ENCODE measurements around the gene PTPDC1. TPM values are rescaled to one million over a fixed set of nuclear protein-coding genes. Genes with fewer than 3 reads are reported as not detected.

Gene PTPDC1
- total RNA-seq, 1 donor from 2014 or later: 5.4 TPM

DNA sequence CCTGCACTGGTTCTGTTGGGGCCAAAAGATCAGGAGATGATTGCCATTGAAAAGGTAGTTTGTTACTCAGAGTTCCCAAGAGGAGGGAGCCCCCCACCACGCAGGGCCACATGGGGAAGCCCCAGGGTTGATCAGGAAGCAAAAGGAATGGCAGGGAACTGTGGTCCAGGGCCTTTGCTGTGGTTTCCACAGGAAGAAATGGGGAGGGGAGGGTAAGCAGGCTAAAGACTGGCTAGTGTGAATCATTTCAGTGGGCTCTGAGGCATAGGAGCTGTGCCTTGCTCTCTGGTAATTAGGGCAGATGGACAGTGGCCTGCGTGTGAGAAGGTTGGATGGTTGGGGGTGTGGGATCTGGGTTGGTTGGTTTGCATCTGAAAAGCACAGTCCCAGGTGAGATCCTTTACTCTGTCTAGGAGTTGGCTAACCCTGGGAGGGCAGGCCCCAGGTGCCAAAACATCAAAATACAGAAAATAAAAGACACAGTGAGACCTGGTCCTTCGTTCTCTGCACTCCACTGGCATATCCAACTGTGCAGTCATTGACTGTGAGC is 66.1 kb downstream of the PTPDC1 start:
- H3K9me3 ChIP-seq (ENCODE audit: insufficient read depth, low read depth, low read length): no peaks in the 10 kb centered on the region
- Mint-ChIP-seq H3K27ac (ENCODE audit: unreplicated experiment) (peak overlapping the region; percentile 28), H3K9me3 (ENCODE audit: unreplicated experiment) (peaks cover 2% of the 10 kb centered on the region), H3K4me3 (ENCODE audit: unreplicated experiment) (no peak overlapping the region), H3K36me3 (ENCODE audit: low read depth, unreplicated experiment) (peaks cover 2% of the 10 kb centered on the region), H3K4me1 (ENCODE audit: low read depth, unreplicated experiment) (peaks cover 27% of the 10 kb centered on the region), H3K27me3 (ENCODE audit: low read depth, unreplicated experiment) (no peaks in the 10 kb centered on the region)
- H3K4me3 ChIP-seq (ENCODE audit: insufficient read depth, low read depth, low read length): no peak overlapping the region
- H3K27me3 ChIP-seq (ENCODE audit: insufficient read depth, low read length): no peaks in the 10 kb centered on the region
- FAIRE-seq (no peak), DNase-seq (ENCODE audit: low read depth) (no peak)
- no peaks in the 10 kb centered on the region for H4K20me1 ChIP-seq (ENCODE audit: insufficient read depth, low read length)
- peak overlapping the region; percentile 30 for H2AFZ ChIP-seq (ENCODE audit: low read depth, low read length)
- no peak overlapping the region for H3K27ac ChIP-seq (ENCODE audit: low read depth, low read length)
- H3K4me1 ChIP-seq (ENCODE audit: insufficient read depth, low read length): peaks cover 6% of the 10 kb centered on the region
- no peak overlapping the region for H3K4me2 ChIP-seq (ENCODE audit: low read length)
- TF ChIP-seq, protein P1, sequence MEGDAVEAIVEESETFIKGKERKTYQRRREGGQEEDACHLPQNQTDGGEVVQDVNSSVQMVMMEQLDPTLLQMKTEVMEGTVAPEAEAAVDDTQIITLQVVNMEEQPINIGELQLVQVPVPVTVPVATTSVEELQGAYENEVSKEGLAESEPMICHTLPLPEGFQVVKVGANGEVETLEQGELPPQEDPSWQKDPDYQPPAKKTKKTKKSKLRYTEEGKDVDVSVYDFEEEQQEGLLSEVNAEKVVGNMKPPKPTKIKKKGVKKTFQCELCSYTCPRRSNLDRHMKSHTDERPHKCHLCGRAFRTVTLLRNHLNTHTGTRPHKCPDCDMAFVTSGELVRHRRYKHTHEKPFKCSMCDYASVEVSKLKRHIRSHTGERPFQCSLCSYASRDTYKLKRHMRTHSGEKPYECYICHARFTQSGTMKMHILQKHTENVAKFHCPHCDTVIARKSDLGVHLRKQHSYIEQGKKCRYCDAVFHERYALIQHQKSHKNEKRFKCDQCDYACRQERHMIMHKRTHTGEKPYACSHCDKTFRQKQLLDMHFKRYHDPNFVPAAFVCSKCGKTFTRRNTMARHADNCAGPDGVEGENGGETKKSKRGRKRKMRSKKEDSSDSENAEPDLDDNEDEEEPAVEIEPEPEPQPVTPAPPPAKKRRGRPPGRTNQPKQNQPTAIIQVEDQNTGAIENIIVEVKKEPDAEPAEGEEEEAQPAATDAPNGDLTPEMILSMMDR (IDR thresholded peaks at IDR 0.05; ENCODE audit: insufficient read depth, low read depth, low read length): no peak
- TF ChIP-seq EZH2 (IDR thresholded peaks at IDR 0.05; ENCODE audit: insufficient read depth, low read length): no peak
- no peaks in the 10 kb centered on the region for H3K36me3 ChIP-seq (ENCODE audit: insufficient read depth, low read length)
- H3K79me2 ChIP-seq (ENCODE audit: insufficient read depth, low read length): no peaks in the 10 kb centered on the region
- no peak overlapping the region for H3K9ac ChIP-seq (ENCODE audit: low read length)

DNA sequence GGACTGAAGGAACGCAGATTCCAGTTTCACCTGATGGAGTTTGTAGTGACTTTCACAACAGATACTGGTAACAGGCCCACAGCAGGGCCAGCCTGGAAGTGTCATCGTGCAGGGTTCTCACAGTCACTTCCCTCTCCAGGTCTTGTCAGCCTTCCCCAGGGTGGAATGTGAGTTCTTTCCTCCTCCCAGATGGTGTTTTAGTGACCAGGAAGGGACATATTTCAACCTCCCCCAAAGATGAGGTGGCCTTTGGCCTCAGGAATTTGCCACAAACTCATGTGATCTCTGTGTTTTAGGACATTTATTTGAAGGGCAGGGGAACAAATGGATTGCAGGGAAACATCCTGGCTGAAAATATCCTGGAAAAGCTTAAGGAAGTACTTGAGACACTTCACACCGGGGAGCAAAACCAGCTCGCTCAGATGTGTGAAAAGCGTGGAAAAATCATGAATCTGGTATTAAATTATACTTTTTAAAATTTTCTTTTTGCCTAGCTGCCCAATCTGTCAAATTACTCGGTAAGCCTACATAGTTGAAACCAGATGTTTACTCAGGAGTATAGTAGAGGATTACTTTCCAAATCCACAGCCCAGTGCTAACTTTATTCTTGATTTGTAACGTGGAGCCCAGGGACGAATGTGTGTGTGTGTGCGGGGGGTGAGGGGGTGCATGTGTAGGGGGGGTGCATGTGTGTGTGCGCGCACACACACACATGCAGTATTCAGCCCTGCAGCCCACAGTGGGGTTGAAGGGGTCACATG is 66.8 kb downstream of the PTPDC1 start:
- Mint-ChIP-seq H3K27ac (ENCODE audit: unreplicated experiment) (no peak overlapping the region), H3K4me3 (ENCODE audit: unreplicated experiment) (no peak overlapping the region)

More for the DNA sequence above, 66.8 kb downstream of the PTPDC1 start:
- Histone ChIP-seq H3K27ac (ENCODE audit: low read depth, low read length) (no peak overlapping the region), H2AFZ (ENCODE audit: low read depth, low read length) (no peak overlapping the region), H3K9ac (ENCODE audit: low read length) (no peak overlapping the region), H3K27me3 (ENCODE audit: insufficient read depth, low read length) (no peaks in the 10 kb centered on the region), H3K9me3 (ENCODE audit: insufficient read depth, low read depth, low read length) (no peaks in the 10 kb centered on the region), H3K4me3 (ENCODE audit: insufficient read depth, low read depth, low read length) (no peak overlapping the region), H3K4me1 (ENCODE audit: insufficient read depth, low read length) (peaks cover 6% of the 10 kb centered on the region), H3K4me2 (ENCODE audit: low read length) (no peak overlapping the region), H3K79me2 (ENCODE audit: insufficient read depth, low read length) (no peaks in the 10 kb centered on the region), H3K36me3 (ENCODE audit: insufficient read depth, low read length) (no peaks in the 10 kb centered on the region), H4K20me1 (ENCODE audit: insufficient read depth, low read length) (no peaks in the 10 kb centered on the region)
- H3K27me3 Mint-ChIP-seq (ENCODE audit: low read depth, unreplicated experiment): no peaks in the 10 kb centered on the region
- TF ChIP-seq, protein P1 (IDR thresholded peaks at IDR 0.05; ENCODE audit: insufficient read depth, low read depth, low read length): no peak
- no peak for TF ChIP-seq EZH2 (IDR thresholded peaks at IDR 0.05; ENCODE audit: insufficient read depth, low read length)
- peaks cover 27% of the 10 kb centered on the region for H3K4me1 Mint-ChIP-seq (ENCODE audit: low read depth, unreplicated experiment)
- FAIRE-seq: no peak
- no peak for DNase-seq (ENCODE audit: low read depth)
- H3K9me3 Mint-ChIP-seq (ENCODE audit: unreplicated experiment): peaks cover 2% of the 10 kb centered on the region
- H3K36me3 Mint-ChIP-seq (ENCODE audit: low read depth, unreplicated experiment): peaks cover 2% of the 10 kb centered on the region
